ENCODE results near the gene NIF3L1. TPM values are rescaled to one million over a fixed set of nuclear protein-coding genes. Genes with fewer than 3 reads are reported as not detected.

The NIF3L1 gene
- total RNA-seq, 1 donor from 2014 or later: 19.7 TPM

GRCh38 chr2:200847269-200847668, 41.9 kb upstream of the NIF3L1 start:
- H3K27me3 ChIP-seq (ENCODE audit: control insufficient read depth, insufficient read depth, low read length): no peaks in the 10 kb centered on the region
- H3K36me3 ChIP-seq (ENCODE audit: control insufficient read depth, insufficient read depth, low read length): peaks cover 1% of the 10 kb centered on the region
- no peak for TF ChIP-seq CTCF (IDR thresholded peaks at IDR 0.05; ENCODE audit: insufficient read depth, low read length, poor library complexity, severe bottlenecking)
- H3K4me3 ChIP-seq (ENCODE audit: low read depth, low read length): no peak overlapping the region
- no peak for DNase-seq (ENCODE audit: low read depth)

- no peak for DNase-seq (ENCODE audit: low read depth)
- Histone ChIP-seq H3K27me3 (ENCODE audit: control insufficient read depth, insufficient read depth, low read length) (no peaks in the 10 kb centered on the region), H3K4me3 (ENCODE audit: low read depth, low read length) (no peak overlapping the region), H3K36me3 (ENCODE audit: control insufficient read depth, insufficient read depth, low read length) (peaks cover 1% of the 10 kb centered on the region)
- TF ChIP-seq CTCF (IDR thresholded peaks at IDR 0.05; ENCODE audit: insufficient read depth, low read length, poor library complexity, severe bottlenecking): no peak
These were observed 41.2 kb upstream of the NIF3L1 start for GRCh38 chr2:200847939-200848338.

GRCh38 chr2:200850512-200851256, 38.5 kb upstream of the NIF3L1 start:
- TF ChIP-seq CTCF (IDR thresholded peaks at IDR 0.05; ENCODE audit: insufficient read depth, low read length, poor library complexity, severe bottlenecking): no peak
- Histone ChIP-seq H3K27me3 (ENCODE audit: control insufficient read depth, insufficient read depth, low read length) (no peaks in the 10 kb centered on the region), H3K36me3 (ENCODE audit: control insufficient read depth, insufficient read depth, low read length) (peaks cover 3% of the 10 kb centered on the region), H3K4me3 (ENCODE audit: low read depth, low read length) (no peak overlapping the region)
- no peak for DNase-seq (ENCODE audit: low read depth)

- TF ChIP-seq CTCF (IDR thresholded peaks at IDR 0.05; ENCODE audit: insufficient read depth, low read length, poor library complexity, severe bottlenecking): no peak
- no peak for DNase-seq (ENCODE audit: low read depth)
- H3K27me3 ChIP-seq (ENCODE audit: control insufficient read depth, insufficient read depth, low read length): no peaks in the 10 kb centered on the region
- peaks cover 3% of the 10 kb centered on the region for H3K36me3 ChIP-seq (ENCODE audit: control insufficient read depth, insufficient read depth, low read length)
- H3K4me3 ChIP-seq (ENCODE audit: low read depth, low read length): no peak overlapping the region
These were observed 37.5 kb upstream of the NIF3L1 start for GRCh38 chr2:200851398-200852248.

GRCh38 chr2:200852605-200853004, 36.6 kb upstream of the NIF3L1 start:
- TF ChIP-seq CTCF (IDR thresholded peaks at IDR 0.05; ENCODE audit: insufficient read depth, low read length, poor library complexity, severe bottlenecking): no peak
- DNase-seq (ENCODE audit: low read depth): no peak
- H3K4me3 ChIP-seq (ENCODE audit: low read depth, low read length): no peak overlapping the region
- peaks cover 3% of the 10 kb centered on the region for H3K36me3 ChIP-seq (ENCODE audit: control insufficient read depth, insufficient read depth, low read length)
- no peaks in the 10 kb centered on the region for H3K27me3 ChIP-seq (ENCODE audit: control insufficient read depth, insufficient read depth, low read length)

All from kidney epithelial cell (primary cell).